UCSD-AML1 (cell line): ENCODE results near the gene SNX7.

Experiments used
- DNase-seq: peaks from one replicate; lab custom pipeline; 2025; ENCODE audit not compliant: unreplicated experiment; lab: John Stamatoyannopoulos, UW

The SNX7 gene

GRCh38 chr1:98661544-98662355, at the start of gene SNX7:
Gene SNX7 (plus strand): TSS chr1:98661721. CDS start chr1:98661732, 11 bp downstream.
- DNase-seq = no peak

DNA sequence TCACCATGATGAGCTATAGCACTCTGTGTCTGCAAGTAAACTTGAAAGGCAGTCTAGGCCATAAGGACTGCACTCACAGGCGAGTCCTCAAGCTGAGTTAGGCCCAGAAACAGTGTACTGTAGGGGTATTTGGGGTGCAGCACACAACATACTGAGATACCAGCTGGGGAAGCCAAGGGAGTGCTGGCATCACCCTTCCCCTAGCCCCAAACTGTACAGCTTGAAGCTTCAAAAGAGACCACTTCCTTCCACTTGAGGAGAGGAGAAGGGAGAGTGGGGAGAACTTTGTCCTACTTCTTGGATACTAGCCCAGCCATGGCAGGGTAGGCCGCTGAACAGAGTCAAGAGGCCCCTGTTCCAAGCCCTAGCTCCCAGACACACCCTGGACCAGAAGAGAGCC, 24.2 kb upstream of the SNX7 start:
- no peak for DNase-seq

DNA sequence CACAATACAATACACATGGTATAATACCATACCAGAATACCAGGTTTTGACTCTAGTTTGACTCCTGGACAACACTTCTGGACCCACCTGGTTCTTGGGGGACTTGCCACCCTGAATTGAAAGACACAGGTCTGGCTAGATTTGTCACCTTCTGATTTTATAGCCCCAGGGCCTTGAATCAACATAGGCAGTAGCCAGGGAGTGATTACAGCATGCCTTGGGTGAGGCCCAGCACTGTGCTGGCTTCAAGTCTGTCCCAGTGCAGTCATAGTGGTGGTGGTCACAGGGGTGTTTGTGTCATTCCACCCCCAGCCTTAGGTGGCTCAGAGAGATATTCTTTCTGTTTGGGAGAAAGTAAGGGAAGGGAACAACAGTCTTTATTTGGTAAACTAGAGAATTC, 23.3 kb upstream of the SNX7 start:
- no peak for DNase-seq

DNA sequence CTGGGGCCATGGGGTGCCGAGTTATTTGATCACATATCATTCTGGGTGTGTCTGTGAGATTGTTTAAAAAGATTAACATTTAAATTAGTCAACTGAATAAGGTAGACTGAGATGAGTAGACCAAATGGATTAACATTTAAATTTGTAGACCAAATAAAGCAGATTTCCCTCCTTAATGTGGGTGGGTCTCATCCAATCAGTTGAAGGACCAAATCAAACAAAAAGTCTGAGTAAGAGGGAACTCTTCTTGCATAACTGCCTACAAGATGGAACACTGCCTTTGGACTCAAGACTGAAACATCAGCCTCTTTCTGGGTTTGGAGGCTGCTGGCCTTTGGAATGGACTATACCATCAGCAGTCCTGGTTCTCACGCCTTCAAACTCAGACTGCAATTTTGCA, 17.0 kb upstream of the SNX7 start:
- no peak for DNase-seq

GRCh38 chr1:98651116-98651632, 10.3 kb upstream of the SNX7 start:
- no peak for DNase-seq

- DNase-seq = no peak
These were observed 8.4 kb upstream of the SNX7 start for GRCh38 chr1:98653123-98653522.

DNA sequence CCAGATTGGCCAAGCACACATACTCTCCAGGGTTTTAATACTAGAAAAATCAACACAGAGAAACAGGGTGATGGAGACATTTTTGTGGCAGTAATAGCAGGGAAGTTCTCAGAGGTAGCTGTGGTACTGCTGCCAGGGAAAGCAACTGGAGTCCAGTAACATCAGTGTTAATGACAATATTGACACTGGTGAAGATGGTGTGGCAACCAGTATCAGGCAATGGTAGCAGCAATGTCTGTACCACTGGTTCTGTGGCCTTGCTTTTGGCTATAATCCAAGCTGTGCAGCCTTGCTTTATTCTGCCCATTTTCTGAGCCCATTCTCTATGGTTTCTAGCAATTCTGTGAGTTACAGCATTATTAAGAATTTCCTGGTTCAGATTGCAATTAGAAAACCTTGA, 1.6 kb upstream of the SNX7 start:
- DNase-seq = no peak

DNA sequence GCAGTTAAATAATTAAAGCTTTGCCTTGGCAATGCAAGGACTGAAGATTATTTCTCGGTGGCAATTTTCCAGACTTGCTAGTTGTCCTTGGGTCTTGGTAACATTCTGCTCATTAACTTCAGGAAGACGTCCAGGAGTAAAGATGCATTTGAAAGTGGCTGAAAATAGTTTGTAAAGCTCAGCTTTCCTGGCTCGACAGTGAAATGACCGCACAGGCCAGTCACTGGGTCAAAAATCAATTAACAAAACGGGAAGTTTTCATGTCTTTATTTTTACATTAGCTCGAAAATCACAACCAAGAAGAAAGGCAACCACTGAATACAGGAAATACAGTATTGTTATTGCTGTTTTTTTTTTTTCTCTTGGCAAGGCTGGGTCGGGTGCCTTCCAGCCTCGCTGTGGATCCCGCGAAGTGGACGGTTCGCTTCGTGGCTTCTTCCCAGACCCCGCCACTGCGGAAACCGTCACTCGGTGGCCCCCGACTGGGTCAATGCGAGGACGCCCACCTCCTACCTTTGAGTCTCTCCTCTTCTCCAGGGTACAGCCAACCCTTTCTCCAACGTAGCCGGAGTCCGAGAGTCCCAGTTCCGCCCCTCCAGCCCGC, 479 bp upstream of the SNX7 start:
- DNase-seq = no peak

DNA sequence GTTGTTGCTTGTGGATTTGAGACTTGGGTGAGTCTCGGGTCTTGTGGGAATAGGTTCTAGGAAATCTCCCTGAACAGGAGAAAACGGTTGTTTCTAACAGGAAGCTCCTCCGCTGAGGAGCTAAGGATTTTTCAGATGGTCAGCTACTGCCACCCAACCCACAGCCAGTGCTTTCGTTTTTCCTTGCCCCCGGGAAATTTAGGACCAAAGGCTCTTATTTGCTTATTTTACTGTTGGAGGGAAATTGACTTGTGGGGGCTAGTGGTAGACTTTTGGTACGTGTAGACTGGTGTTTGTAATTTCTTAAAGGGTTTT, 792 bp downstream of the SNX7 start:
- DNase-seq = no peak

- DNase-seq = no peak
These were observed 7.2 kb downstream of the SNX7 start for GRCh38 chr1:98668733-98669132.

GRCh38 chr1:98669355-98670296, 8.1 kb downstream of the SNX7 start:
- DNase-seq = no peak

GRCh38 chr1:98672189-98672588, 10.7 kb downstream of the SNX7 start:
- no peak for DNase-seq

DNA sequence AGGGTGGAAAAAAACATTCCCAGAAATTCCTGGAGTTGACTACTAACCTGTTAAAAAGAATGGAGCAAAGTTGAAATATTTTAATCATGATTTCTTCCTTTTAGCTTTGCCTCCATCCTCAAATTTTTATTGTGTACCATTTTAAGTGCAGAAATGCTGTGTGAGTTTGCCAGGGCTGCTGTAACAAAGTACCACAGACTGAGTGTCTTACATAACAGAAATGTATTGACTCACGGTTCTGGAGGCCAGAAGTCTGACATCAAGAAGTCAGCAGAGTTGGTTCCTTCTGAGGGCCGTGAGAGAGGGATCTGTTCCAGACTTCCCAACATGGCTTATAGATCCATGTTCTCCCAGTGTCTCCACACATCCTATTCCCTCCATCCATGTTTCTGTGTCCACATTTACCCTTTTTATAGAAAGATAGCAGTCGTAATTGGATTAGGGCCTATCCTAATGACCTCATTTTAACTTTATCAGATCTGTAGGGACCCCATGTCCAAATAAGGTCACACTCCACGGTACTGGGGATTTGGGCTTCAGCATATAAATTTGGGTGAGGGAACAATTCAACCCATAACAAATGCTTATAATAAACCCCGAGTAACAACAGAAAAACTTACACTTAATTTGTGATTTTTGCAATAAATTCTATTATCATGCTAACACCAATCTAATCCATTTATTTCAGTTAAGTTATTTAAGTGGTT, 12.7 kb downstream of the SNX7 start:
- DNase-seq = no peak

- no peak for DNase-seq
These were observed 13.8 kb downstream of the SNX7 start for GRCh38 chr1:98675282-98675681.

GRCh38 chr1:98677288-98677687, 15.8 kb downstream of the SNX7 start:
- no peak for DNase-seq

GRCh38 chr1:98681812-98682211, 20.3 kb downstream of the SNX7 start:
- DNase-seq = no peak

DNA sequence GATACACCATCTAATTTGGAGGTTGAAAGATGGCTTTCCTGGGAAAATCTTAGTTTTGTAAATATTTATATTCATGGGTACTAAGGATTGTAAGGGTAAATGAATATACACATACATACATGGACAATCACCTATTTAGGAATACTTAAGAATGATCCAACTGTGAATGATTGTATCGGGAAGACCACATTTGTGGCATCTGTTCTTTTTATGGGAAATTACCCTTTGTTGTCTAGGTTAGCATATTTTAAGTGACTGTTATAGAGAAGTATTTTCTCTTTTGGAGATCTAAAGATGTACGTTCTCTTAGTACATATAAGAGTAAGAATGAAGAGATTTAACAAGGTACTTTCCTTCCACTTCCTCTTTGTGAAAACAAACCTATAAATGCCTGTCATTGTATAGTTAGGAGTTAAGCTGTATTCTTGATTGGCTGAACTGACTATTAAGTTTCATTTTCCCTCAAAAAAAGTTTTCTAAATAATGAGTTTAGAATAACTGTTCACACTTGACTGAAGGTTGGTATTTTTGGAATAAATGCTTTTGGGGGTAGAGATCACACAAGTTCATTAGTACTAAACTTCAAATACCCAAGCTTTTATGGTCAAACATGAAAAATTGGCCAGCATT, 26.7 kb downstream of the SNX7 start:
- no peak for DNase-seq

DNA sequence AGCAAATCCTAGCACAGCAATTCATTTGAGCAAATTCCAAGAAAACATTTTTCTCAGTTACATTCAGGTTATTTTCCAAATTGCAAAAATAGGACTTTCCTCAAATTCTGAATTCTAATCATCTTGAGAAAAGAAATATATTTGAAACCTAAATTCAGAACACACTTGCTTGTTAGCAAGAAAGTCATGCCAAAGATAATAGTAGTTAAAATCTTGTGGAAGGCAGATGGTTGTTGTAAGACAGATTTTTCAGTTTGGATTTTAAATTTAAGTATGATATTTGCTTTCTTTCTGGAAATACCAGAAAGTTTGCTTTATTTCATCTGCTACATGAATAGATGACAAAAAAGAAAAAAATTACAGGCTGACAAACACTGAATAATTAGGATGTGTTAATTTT, 29.1 kb downstream of the SNX7 start:
- no peak for DNase-seq

GRCh38 chr1:98692482-98692881, 31.0 kb downstream of the SNX7 start:
- DNase-seq = no peak

GRCh38 chr1:98693385-98693784, 31.9 kb downstream of the SNX7 start:
- DNase-seq = no peak

- DNase-seq = no peak
These were observed 34.6 kb downstream of the SNX7 start for GRCh38 chr1:98696077-98696476.
